Heart left ventricle (tissue), 13 donors: ENCODE data around the gene ST6GAL2.

ENCODE experiments used
- CTCF ChIP-seq, 12 donors: fragments of 200-600 bp; sonication (generic) in 4 of 12; IDR thresholded peaks; one replicate each; pipeline versions ENCODE4 v1.5.0 to v1.8.0; 2018 to 2022; ENCODE audit warnings: antibody characterized with exemption in 12 of 12, mild to moderate bottlenecking in 5 of 12
- POLR2A ChIP-seq, 2 donors: fragments of 450-650 bp; IDR thresholded peaks; one replicate each; pipeline ENCODE4 v1.6.1; 2017; ENCODE audit warnings: antibody characterized with exemption in 2 of 2, mild to moderate bottlenecking in 2 of 2, moderate library complexity in 2 of 2
- donor health status: ischemic (EF 13 %, LVEDD 7.1; RV severe dilation, severe dysfunction).
- donor health status: DM: no; HTN: yes; CAD: no.
- donor health status: DM: no; HTN: no; CAD: no.
- donor health status: ischemic (EF 25% LVEDD 6.9; RV normal size, moderate dysfunction).
- donor health status: ischemic (EF 25% LVEDD 5.7; RV mildly dilated, moderate dysfunction).
- donor health status: ischemic (EF 35%, LVEDD 5.7; RV mildly dilated, moderate dysfunction).
- donor health status: nonischemic (EF 11% LVEDD 7.7; RV severe dilation, severe dysfunction).
- donor health status: DM: yes; HTN: yes; CAD: no.
- donor health status: PGD.
- donor health status: ischemic (EF 29% LVEDD 5.4; RV normal size, mild dysfunction).
- donor health status: nonischemic (EF 23%, LVEDD 6.1; RV moderate dilation, normal function).

- TF ChIP-seq CTCF (IDR thresholded peaks at IDR 0.05): no peak
- TF ChIP-seq POLR2A (IDR thresholded peaks at IDR 0.05): no peak
These were observed 46.7 kb upstream of the ST6GAL2 start for GRCh38 chr2:106932644-106933043.
